Measurements from ENCODE around the gene SLC7A7. TPM values are rescaled to one million over a fixed set of nuclear protein-coding genes. Genes with fewer than 3 reads are reported as not detected.
A peak's percentile ranks its signal among the peaks of the same experiment; 100 is the strongest.

SLC7A7 gene
- total RNA-seq, 1 donor from 2014 or later, result 14.3 TPM

DNA sequence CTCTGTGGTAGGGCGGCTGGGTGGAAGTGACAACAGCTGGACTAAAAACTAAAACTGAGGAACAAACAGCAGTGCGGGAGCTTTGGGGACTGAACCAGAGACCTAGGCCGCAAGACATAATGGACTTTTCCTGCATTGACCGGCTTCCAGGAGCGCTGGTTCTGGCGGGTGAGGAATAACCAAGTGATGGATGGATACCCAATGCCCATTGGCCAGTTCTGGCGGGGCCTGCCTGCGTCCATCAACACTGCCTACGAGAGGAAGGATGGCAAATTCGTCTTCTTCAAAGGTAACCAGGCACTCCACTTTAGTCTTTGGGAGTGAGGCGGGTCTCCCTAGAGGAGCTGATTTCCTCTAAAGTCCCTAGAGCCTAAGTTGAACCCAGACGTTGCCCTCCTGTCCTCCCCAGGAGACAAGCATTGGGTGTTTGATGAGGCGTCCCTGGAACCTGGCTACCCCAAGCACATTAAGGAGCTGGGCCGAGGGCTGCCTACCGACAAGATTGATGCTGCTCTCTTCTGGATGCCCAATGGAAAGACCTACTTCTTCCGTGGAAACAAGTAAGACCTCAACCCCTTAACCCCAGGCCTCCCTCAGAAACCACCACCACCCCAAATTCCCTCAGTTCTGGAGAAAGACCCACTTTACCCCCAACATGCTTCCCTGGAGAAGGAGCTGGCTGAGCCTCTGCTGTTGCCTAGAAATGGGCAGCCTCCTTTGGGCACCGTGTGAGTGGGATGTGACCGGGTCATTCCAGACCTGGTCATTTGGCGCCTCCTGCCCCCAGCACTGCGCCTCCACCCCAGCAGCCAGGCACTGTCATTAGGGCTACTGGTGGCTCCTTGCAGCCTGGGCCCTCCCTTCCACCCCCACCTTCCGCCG is 29.2 kb upstream of the SLC7A7 start:
- no peak overlapping the region for H2AFZ ChIP-seq (ENCODE audit: low read depth, low read length)
- peak overlapping the region; percentile 66 for H3K27ac Mint-ChIP-seq (ENCODE audit: unreplicated experiment)
- TF ChIP-seq EZH2 (IDR thresholded peaks at IDR 0.05; ENCODE audit: insufficient read depth, low read length) (no peak), CTCF (IDR thresholded peaks at IDR 0.05; ENCODE audit: insufficient read depth, low read depth, low read length) (no peak)
- H3K27ac ChIP-seq (ENCODE audit: low read depth, low read length), result no peak overlapping the region
- H3K9me3 Mint-ChIP-seq (ENCODE audit: unreplicated experiment), result peaks cover 4% of the 10 kb centered on the region
- no peak overlapping the region for H3K4me3 ChIP-seq (ENCODE audit: insufficient read depth, low read depth, low read length)
- H4K20me1 ChIP-seq (ENCODE audit: insufficient read depth, low read length), result peaks cover 59% of the 10 kb centered on the region
- H3K79me2 ChIP-seq (ENCODE audit: insufficient read depth, low read length), result peaks cover 66% of the 10 kb centered on the region
- H3K9ac ChIP-seq (ENCODE audit: low read length), result no peak overlapping the region
- no peaks in the 10 kb centered on the region for H3K27me3 ChIP-seq (ENCODE audit: insufficient read depth, low read length)
- H3K4me3 Mint-ChIP-seq (ENCODE audit: unreplicated experiment), result no peak overlapping the region
- H3K27me3 Mint-ChIP-seq (ENCODE audit: low read depth, unreplicated experiment), result no peaks in the 10 kb centered on the region
- peaks cover 55% of the 10 kb centered on the region for H3K36me3 ChIP-seq (ENCODE audit: insufficient read depth, low read length)
- H3K4me2 ChIP-seq (ENCODE audit: low read length), result no peak overlapping the region
- FAIRE-seq (no peak), DNase-seq (ENCODE audit: low read depth) (no peak)
- peaks cover 41% of the 10 kb centered on the region for H3K4me1 ChIP-seq (ENCODE audit: insufficient read depth, low read length)
- no peaks in the 10 kb centered on the region for H3K9me3 ChIP-seq (ENCODE audit: insufficient read depth, low read depth, low read length)
- peaks cover 26% of the 10 kb centered on the region for H3K4me1 Mint-ChIP-seq (ENCODE audit: low read depth, unreplicated experiment)
- peaks cover 19% of the 10 kb centered on the region for H3K36me3 Mint-ChIP-seq (ENCODE audit: low read depth, unreplicated experiment)

DNA sequence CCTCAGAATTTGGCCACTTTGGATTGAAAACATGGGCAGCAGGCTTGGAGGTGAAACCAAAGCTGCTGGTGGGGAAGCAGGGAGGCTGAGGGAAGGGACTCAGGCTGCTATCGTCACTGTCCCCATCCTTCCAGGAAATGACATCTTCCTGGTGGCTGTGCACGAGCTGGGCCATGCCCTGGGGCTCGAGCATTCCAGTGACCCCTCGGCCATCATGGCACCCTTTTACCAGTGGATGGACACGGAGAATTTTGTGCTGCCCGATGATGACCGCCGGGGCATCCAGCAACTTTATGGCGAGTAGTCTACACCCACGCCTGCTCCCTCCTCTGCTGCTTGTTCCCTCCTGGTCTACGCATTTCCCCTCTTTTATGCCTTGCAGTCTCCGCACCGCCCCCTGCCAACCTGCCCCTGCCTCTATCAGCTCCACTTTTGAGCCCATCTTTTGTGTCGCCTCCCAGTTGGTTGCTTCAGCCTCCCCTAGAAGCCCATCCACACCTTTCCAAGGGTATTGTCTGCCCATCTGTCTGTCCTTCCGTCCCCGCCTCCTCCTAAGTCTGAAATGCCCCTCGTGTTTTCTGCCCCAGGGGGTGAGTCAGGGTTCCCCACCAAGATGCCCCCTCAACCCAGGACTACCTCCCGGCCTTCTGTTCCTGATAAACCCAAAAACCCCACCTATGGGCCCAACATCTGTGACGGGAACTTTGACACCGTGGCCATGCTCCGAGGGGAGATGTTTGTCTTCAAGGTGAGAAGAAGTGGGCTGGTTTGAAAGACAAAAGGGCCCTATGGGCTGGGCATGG is 28.1 kb upstream of the SLC7A7 start:
- H3K79me2 ChIP-seq (ENCODE audit: insufficient read depth, low read length), result peaks cover 77% of the 10 kb centered on the region

More for the DNA sequence above, 28.1 kb upstream of the SLC7A7 start:
- Mint-ChIP-seq H3K27ac (ENCODE audit: unreplicated experiment) (peak overlapping the region; percentile 58), H3K9me3 (ENCODE audit: unreplicated experiment) (peaks cover 4% of the 10 kb centered on the region), H3K27me3 (ENCODE audit: low read depth, unreplicated experiment) (no peaks in the 10 kb centered on the region), H3K4me1 (ENCODE audit: low read depth, unreplicated experiment) (peaks cover 30% of the 10 kb centered on the region), H3K4me3 (ENCODE audit: unreplicated experiment) (no peak overlapping the region), H3K36me3 (ENCODE audit: low read depth, unreplicated experiment) (peaks cover 25% of the 10 kb centered on the region)
- H3K9ac ChIP-seq (ENCODE audit: low read length), result peak overlapping the region; percentile 41
- no peaks in the 10 kb centered on the region for H3K9me3 ChIP-seq (ENCODE audit: insufficient read depth, low read depth, low read length)
- TF ChIP-seq EZH2 (IDR thresholded peaks at IDR 0.05; ENCODE audit: insufficient read depth, low read length) (no peak), CTCF (IDR thresholded peaks at IDR 0.05; ENCODE audit: insufficient read depth, low read depth, low read length) (no peak)
- H2AFZ ChIP-seq (ENCODE audit: low read depth, low read length), result no peak overlapping the region
- H3K4me1 ChIP-seq (ENCODE audit: insufficient read depth, low read length), result peaks cover 39% of the 10 kb centered on the region
- H3K27ac ChIP-seq (ENCODE audit: low read depth, low read length), result no peak overlapping the region
- DNase-seq (ENCODE audit: low read depth) (no peak), FAIRE-seq (no peak)
- no peaks in the 10 kb centered on the region for H3K27me3 ChIP-seq (ENCODE audit: insufficient read depth, low read length)
- no peak overlapping the region for H3K4me2 ChIP-seq (ENCODE audit: low read length)
- H4K20me1 ChIP-seq (ENCODE audit: insufficient read depth, low read length), result peaks cover 71% of the 10 kb centered on the region
- peaks cover 57% of the 10 kb centered on the region for H3K36me3 ChIP-seq (ENCODE audit: insufficient read depth, low read length)
- H3K4me3 ChIP-seq (ENCODE audit: insufficient read depth, low read depth, low read length), result no peak overlapping the region
